MCF 10A (cell line): ENCODE measurements around the gene BPTF. TPM values are rescaled to one million over a fixed set of nuclear protein-coding genes. Genes with fewer than 3 reads are reported as not detected.
"Not testable (repeated sequence)": the region's sequence is repeated elsewhere in the genome, so short reads cannot be mapped to it uniquely, and the experiment has no call there.

ENCODE experiments used
- BruUV-seq: library from RNA; stranded (reverse); fragments of 400-500 nt; replicated peaks from 2 replicates; lab custom pipeline; 2021; lab: Mats Ljungman, UMichigan
- CTCF ChIA-PET: fragments of 300-600 bp; sonication (Branson Sonifier 250); formaldehyde crosslinking; extraction: SDS; loops from one replicate; lab custom pipeline; 2021; ENCODE audit warnings: antibody characterized with exemption, inconsistent platforms; lab: Yijun Ruan, JAX
- POLR2A ChIA-PET: fragments of 300-600, 350-650 bp; sonication (Branson Sonifier 250); formaldehyde crosslinking; extraction: SDS; loops from one replicate; lab custom pipeline; 2020; ENCODE audit warnings: antibody characterized with exemption, inconsistent platforms; lab: Yijun Ruan, JAX
- DNase-seq: peaks from one replicate; pipeline ENCODE4 v3.0.0-alpha.2; 2018; ENCODE audit not compliant: unreplicated experiment
- H3K27ac Mint-ChIP-seq: one replicate; pipeline ENCODE4 v1.8.0; 2022; ENCODE audit warnings: mild to moderate bottlenecking, low read depth, mixed read lengths; ENCODE audit not compliant: unreplicated experiment
- H3K27me3 Mint-ChIP-seq: one replicate; pipeline ENCODE4 v1.8.0; 2022; ENCODE audit warnings: mixed read lengths; ENCODE audit not compliant: insufficient read depth, unreplicated experiment
- H3K36me3 Mint-ChIP-seq: one replicate; pipeline ENCODE4 v1.8.0; 2022; ENCODE audit warnings: mild to moderate bottlenecking, moderate library complexity, mixed read lengths; ENCODE audit not compliant: insufficient read depth, unreplicated experiment
- H3K4me1 Mint-ChIP-seq: one replicate; pipeline ENCODE4 v1.8.0; 2022; ENCODE audit warnings: mixed read lengths; ENCODE audit not compliant: insufficient read depth, unreplicated experiment
- H3K4me3 Mint-ChIP-seq: one replicate; pipeline ENCODE4 v1.8.0; 2022; ENCODE audit warnings: mild to moderate bottlenecking, moderate library complexity, mixed read lengths; ENCODE audit not compliant: unreplicated experiment
- H3K9me3 Mint-ChIP-seq: one replicate; pipeline ENCODE4 v1.8.0; 2022; ENCODE audit warnings: mixed read lengths; ENCODE audit not compliant: unreplicated experiment
- CTCF ChIP-seq: fragments of 200-600 bp; IDR thresholded peaks from one replicate; pipeline ENCODE4 v1.8.0; 2022; ENCODE audit warnings: antibody characterized with exemption, mild to moderate bottlenecking; ENCODE audit not compliant: unreplicated experiment
- intact Hi-C: fragments of 100-400 bp; cut with micrococcal nuclease; formaldehyde crosslinking; loops from 2 replicates; pipeline ENCODE4 v1.14.1; 2022
- total RNA-seq: library from RNA; stranded (reverse); gene quantifications from 2 replicates; pipeline ENCODE4 v1.2.3, GENCODE V29; 2022

The BPTF gene
- total RNA-seq, 1 experiment from 2014 or later = 63.7 TPM

DNA sequence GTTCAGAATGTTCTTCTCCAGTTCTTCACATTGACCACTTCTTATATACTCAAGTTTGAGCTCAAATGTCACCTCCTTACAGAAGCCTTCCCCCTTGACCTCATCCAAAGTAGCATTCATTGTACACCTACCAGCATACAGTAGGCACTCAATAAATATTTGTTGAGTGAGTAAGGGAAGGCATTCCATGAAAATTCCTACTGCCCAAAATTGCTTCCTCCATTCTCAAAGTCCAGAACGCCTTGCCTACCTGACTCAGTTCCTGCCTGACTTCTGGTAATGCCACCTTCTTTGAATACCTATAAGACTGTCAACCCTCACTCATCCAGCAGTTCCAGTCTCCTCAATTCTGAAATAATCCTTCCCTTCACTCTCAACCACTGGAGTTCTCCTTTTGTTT lies 14.8 kb upstream of the BPTF start:
- Mint-ChIP-seq H3K27me3 (no peaks in the 10 kb centered on the region), H3K27ac (no peak overlapping the region), H3K4me3 (no peak overlapping the region), H3K36me3 (no peaks in the 10 kb centered on the region), H3K9me3 (no peaks in the 10 kb centered on the region), H3K4me1 (no peaks in the 10 kb centered on the region)
- TF ChIP-seq CTCF = no peak
- no peak for DNase-seq
- no TSS peak for BruUV-seq
- intact Hi-C loops = no loop called here
- POLR2A ChIA-PET = interaction anchor here (1.1 kb wide), 1 partner anchor 15 kb away, joined by 4 read pairs; the partner anchor contains the start of gene BPTF
- CTCF ChIA-PET = interaction anchor here (0.6 kb wide), 2 partner anchors 10 to 431 kb away, joined by 3 to 5 read pairs; no protein-coding TSS in a partner anchor

- POLR2A ChIA-PET = interaction anchor here (0.6 to 0.7 kb wide), 2 partner anchors 77 to 108 kb away, joined by 4 read pairs; no protein-coding TSS in a partner anchor
- BruUV-seq, H3K27ac Mint-ChIP-seq, H3K36me3 Mint-ChIP-seq, CTCF ChIA-PET, H3K4me3 Mint-ChIP-seq, DNase-seq, intact Hi-C loops, H3K9me3 Mint-ChIP-seq, H3K4me1 Mint-ChIP-seq: not testable (repeated sequence)
- H3K27me3 Mint-ChIP-seq = peaks cover 11% of the 10 kb centered on the region
These were observed 12.9 kb upstream of the BPTF start for GRCh38 chr17:67812380-67812779.

GRCh38 chr17:67813803-67814180 lies 11.5 kb upstream of the BPTF start:
- intact Hi-C loops = no loop called here
- H3K4me3 Mint-ChIP-seq = no peak overlapping the region
- H3K4me1 Mint-ChIP-seq = no peaks in the 10 kb centered on the region
- DNase-seq = no peak
- H3K36me3 Mint-ChIP-seq = no peaks in the 10 kb centered on the region
- ChIA-PET CTCF (interaction anchor here (0.6 to 1.0 kb wide), 3 partner anchors 13 to 79 kb away, joined by 3 to 4 read pairs (median 3); no protein-coding TSS in a partner anchor), POLR2A (no interaction called here)
- TF ChIP-seq CTCF = no peak
- peaks cover 11% of the 10 kb centered on the region for H3K27me3 Mint-ChIP-seq
- no peak overlapping the region for H3K27ac Mint-ChIP-seq
- no TSS peak for BruUV-seq
- H3K9me3 Mint-ChIP-seq = no peaks in the 10 kb centered on the region

DNA sequence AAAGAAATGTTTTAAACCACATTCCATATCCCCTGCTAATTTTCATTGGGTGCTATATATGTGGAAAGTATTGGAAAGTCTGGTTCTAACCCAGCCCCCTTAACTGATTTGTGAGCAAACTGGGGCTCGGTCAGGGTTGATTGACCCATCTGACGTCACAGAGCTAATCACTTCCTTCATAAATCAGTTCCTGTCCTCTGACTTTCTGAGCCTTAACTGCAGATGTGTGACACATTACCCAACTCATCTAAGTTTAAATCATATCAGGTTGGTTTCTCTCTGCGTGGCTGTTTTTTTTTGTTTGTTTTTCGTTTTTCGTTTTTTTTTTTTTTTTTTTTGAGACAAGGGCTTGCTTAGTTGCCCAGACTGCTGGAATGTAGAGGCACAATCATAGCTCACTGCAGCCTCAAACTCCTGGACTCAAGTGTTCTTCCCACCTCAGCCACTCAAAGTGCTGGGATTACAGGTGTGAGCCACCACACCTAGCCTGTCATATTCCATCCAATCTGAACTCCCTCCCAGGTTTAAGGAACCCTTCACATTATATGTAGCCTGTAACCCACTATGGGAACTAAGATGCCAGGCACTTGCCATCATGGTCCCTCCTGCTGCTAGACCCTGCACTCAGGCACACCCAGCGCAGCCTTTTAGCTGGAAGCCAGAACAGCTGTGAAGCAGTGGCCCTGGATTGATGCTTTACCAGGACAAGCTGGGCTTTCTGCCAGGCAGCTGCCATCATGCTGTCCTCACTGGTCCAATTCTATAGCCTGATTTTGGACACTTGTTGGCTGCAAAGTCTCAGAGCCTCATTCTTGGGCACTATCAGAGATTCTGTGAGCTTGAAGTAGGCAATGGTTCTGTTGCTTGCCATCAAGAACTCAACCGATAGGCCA lies 6.9 kb upstream of the BPTF start:
- no peaks in the 10 kb centered on the region for H3K36me3 Mint-ChIP-seq
- H3K27me3 Mint-ChIP-seq = peaks cover 11% of the 10 kb centered on the region
- TF ChIP-seq CTCF = no peak
- POLR2A ChIA-PET = interaction anchor here (1.5 kb wide), 1 partner anchor 100 kb away, joined by 3 read pairs; the partner anchor contains the start of gene NOL11
- no peak overlapping the region for H3K27ac Mint-ChIP-seq
- no peaks in the 10 kb centered on the region for H3K4me1 Mint-ChIP-seq
- intact Hi-C loops = no loop called here
- no peak for DNase-seq
- no peaks in the 10 kb centered on the region for H3K9me3 Mint-ChIP-seq
- CTCF ChIA-PET = interaction anchor here (0.6 kb wide), 1 partner anchor 410 kb away, joined by 3 read pairs; no protein-coding TSS in a partner anchor
- H3K4me3 Mint-ChIP-seq = no peak overlapping the region
- no TSS peak for BruUV-seq
